Keratinocyte (primary cell): Measurements from ENCODE around the gene KIAA1191. TPM values are rescaled to one million over a fixed set of nuclear protein-coding genes. Genes with fewer than 3 reads are reported as not detected.

ENCODE experiments used
- DNase-seq: peaks from one replicate; pipeline ENCODE4 v3.0.0-alpha.2; 2011; ENCODE audit warnings: low read depth, missing footprints, low spot score
- FAIRE-seq: peaks from 2 replicates; lab custom pipeline; 2011; peaks lifted over from hg19 to GRCh38; lab: Jason Lieb, UNC
- H2AFZ ChIP-seq: 2 replicates; pipeline ENCODE4 v1.6.0; 2012; ENCODE audit warnings: low read length, control low read depth, inconsistent platforms; ENCODE audit not compliant: control insufficient read depth
- H3K27ac ChIP-seq: 2 replicates; pipeline ENCODE4 v1.5.1; 2011; ENCODE audit warnings: low read length; ENCODE audit not compliant: control insufficient read depth, insufficient read depth
- H3K27me3 ChIP-seq: 3 replicates; pipeline ENCODE4 v1.6.0; 2011; ENCODE audit warnings: low read length; ENCODE audit not compliant: control insufficient read depth, insufficient read depth; ENCODE audit errors: extremely low read depth
- H3K36me3 ChIP-seq, 2 experiments: 2 replicates in 1 of 2; 3 replicates in 1 of 2; pipeline ENCODE4 v1.5.1; 2011; ENCODE audit warnings: low read length in 2 of 2, mild to moderate bottlenecking in 1 of 2; ENCODE audit not compliant: control insufficient read depth in 2 of 2, insufficient read depth in 2 of 2; ENCODE audit errors: extremely low read depth in 1 of 2
- H3K4me1 ChIP-seq: 3 replicates; pipeline ENCODE4 v1.5.1; 2011; ENCODE audit warnings: low read length; ENCODE audit not compliant: control insufficient read depth, insufficient read depth; ENCODE audit errors: extremely low read depth
- H3K4me2 ChIP-seq: 3 replicates; pipeline ENCODE4 v1.6.0; 2011; ENCODE audit warnings: low read depth, low read length; ENCODE audit not compliant: control insufficient read depth, insufficient read depth; ENCODE audit errors: extremely low read depth
- H3K4me3 ChIP-seq, 3 experiments: fragments of 200-600 bp in 1 of 3; sonication (generic) in 1 of 3; 2 replicates in 2 of 3; 3 replicates in 1 of 3; pipeline ENCODE4 v1.5.1; 2011 to 2016; ENCODE audit warnings: low read length in 3 of 3, mild to moderate bottlenecking in 3 of 3, control low read depth in 2 of 3, inconsistent platforms in 1 of 3, low read depth in 1 of 3, mixed read lengths in 1 of 3, mixed run types in 1 of 3, moderate library complexity in 1 of 3; ENCODE audit not compliant: control insufficient read depth in 2 of 3, insufficient read depth in 2 of 3; ENCODE audit errors: extremely low read depth in 1 of 3
- H3K79me2 ChIP-seq: 2 replicates; pipeline ENCODE4 v1.6.0; 2012; ENCODE audit warnings: low read length; ENCODE audit not compliant: control insufficient read depth, insufficient read depth
- H3K9ac ChIP-seq: 3 replicates; pipeline ENCODE4 v1.6.0; 2011; ENCODE audit warnings: low read length; ENCODE audit not compliant: control insufficient read depth, insufficient read depth; ENCODE audit errors: extremely low read depth
- H3K9me1 ChIP-seq: 3 replicates; pipeline ENCODE4 v1.6.0; 2011; ENCODE audit warnings: low read length; ENCODE audit not compliant: control insufficient read depth, insufficient read depth; ENCODE audit errors: extremely low read depth
- H3K9me3 ChIP-seq: 2 replicates; pipeline ENCODE4 v1.5.1; 2012; ENCODE audit warnings: low read depth, low read length; ENCODE audit not compliant: control insufficient read depth
- H4K20me1 ChIP-seq: 3 replicates; pipeline ENCODE4 v1.6.0; 2011; ENCODE audit warnings: low read length; ENCODE audit not compliant: control insufficient read depth, insufficient read depth; ENCODE audit errors: extremely low read depth
- CTCF ChIP-seq, 3 experiments: IDR thresholded peaks in 1 of 3; conservative IDR thresholded peaks in 1 of 3; optimal IDR thresholded peaks in 1 of 3; 2 replicates in 2 of 3; 3 replicates in 1 of 3; pipeline versions ENCODE3 to v1.5.1; 2011; ENCODE audit warnings: low read length in 3 of 3, mild to moderate bottlenecking in 3 of 3, moderate library complexity in 2 of 3, control low read depth in 1 of 3, inconsistent platforms in 1 of 3; ENCODE audit not compliant: insufficient read depth in 2 of 3; ENCODE audit errors: extremely low read depth in 1 of 3
- EZH2 ChIP-seq: IDR thresholded peaks from one replicate; pipeline ENCODE4 v1.6.1; 2012; ENCODE audit warnings: inconsistent platforms, mild to moderate bottlenecking, low read length, moderate library complexity
- dilution Hi-C: fragments of 300-500 bp; cut with MboI; formaldehyde crosslinking; loops from one replicate; pipeline ENCODE4 v1.7.0; 2020; ENCODE audit warnings: low sequenced_read_pairs; ENCODE audit not compliant: extremely low pct_ligation_motif_present
- polyA plus RNA-seq, 5 experiments: library from polyadenylated mRNA; depleted of rRNA in 3 of 5; stranded (reverse) in 3 of 5; stranded (forward) in 1 of 5; unstranded in 1 of 5; fragments of >200 nt; gene quantifications; 1 replicate in 1 of 5; 2 replicates in 3 of 5; 3 replicates in 1 of 5; pipeline versions ENCODE4 v1.2.1 to v1.2.3, GENCODE V29; 2011 to 2012; ENCODE audit warnings: missing spikeins in 2 of 5, low read depth in 1 of 5, low replicate concordance in 1 of 5

The KIAA1191 gene
- polyA plus RNA-seq, 1 donor (not counting 4 experiments of a cell fraction or from before 2014, with no cell fraction given): 100 TPM

- Histone ChIP-seq H4K20me1 (no peaks in the 10 kb centered on the region), H3K4me3 (no peak overlapping the region), H3K9me1 (no peaks in the 10 kb centered on the region), H3K36me3 (peaks cover 0 to 6% of the 10 kb centered on the region in 2 experiments), H3K27me3 (no peaks in the 10 kb centered on the region), H3K9me3 (no peaks in the 10 kb centered on the region), H3K4me1 (no peaks in the 10 kb centered on the region), H3K9ac (no peak overlapping the region), H3K4me2 (no peak overlapping the region), H3K27ac (no peak overlapping the region), H2AFZ (no peak overlapping the region), H3K79me2 (no peaks in the 10 kb centered on the region)
- TF ChIP-seq EZH2: no peak
- TF ChIP-seq CTCF (optimal IDR thresholded peaks at IDR 0.05 in 1 of 3, IDR thresholded peaks at IDR 0.05 in 1 of 3, conservative IDR thresholded peaks at IDR 0.05 in 1 of 3; ENCODE audit: extremely low read depth in 1 of 3, insufficient read depth in 2 of 3, low read length in 3 of 3): no peak
- FAIRE-seq (no peak), DNase-seq (no peak)
- dilution Hi-C loops: no loop called here
Measured at GRCh38 chr5:176371621-176372539, 10.3 kb upstream of the KIAA1191 start.

DNA sequence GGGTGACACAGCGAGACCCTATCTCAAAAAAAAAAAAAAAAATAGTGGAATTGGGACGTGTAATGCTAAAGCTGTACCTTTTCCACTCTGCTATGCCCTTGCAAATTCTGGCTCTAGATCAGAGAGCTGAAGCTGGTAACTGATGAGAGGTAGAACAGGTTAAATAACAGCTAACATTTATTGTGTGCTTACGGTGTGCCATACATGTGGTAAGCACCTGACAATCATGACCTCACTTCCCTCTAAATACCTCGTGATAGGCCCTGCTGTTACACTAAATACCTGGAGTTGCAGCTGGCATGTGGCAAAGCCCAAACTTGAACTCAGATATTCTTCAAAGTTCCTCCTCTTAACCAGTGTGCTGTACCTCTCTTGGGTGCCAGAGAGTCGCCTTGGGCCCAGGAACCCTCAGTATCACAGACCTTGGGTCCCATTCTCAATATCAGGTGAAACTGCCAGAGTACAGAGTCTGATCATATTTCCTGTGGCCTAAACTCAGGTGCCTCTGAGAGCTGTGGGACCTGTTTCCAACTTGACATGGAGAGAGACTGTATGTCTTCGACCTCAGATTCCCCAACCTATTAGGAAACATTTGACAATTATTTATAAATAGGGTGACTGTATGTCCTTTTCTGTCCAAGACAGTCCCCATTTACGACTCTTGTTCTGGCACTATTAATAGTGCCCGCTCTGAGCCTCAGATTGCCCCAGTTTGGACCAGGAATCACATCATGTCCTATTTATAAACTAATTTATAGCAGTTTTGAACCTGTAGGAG is 8.6 kb upstream of the KIAA1191 start:
- Histone ChIP-seq H3K27me3 (no peaks in the 10 kb centered on the region), H3K9me3 (no peaks in the 10 kb centered on the region), H2AFZ (no peak overlapping the region), H3K9me1 (no peaks in the 10 kb centered on the region), H4K20me1 (no peaks in the 10 kb centered on the region), H3K4me2 (no peak overlapping the region), H3K79me2 (no peaks in the 10 kb centered on the region), H3K4me3 (no peak overlapping the region), H3K9ac (no peak overlapping the region), H3K27ac (no peak overlapping the region), H3K36me3 (peaks cover 0 to 6% of the 10 kb centered on the region in 2 experiments), H3K4me1 (peaks cover 3% of the 10 kb centered on the region)
- FAIRE-seq (no peak), DNase-seq (no peak)
- no peak for TF ChIP-seq EZH2
- TF ChIP-seq CTCF (optimal IDR thresholded peaks at IDR 0.05 in 1 of 3, IDR thresholded peaks at IDR 0.05 in 1 of 3, conservative IDR thresholded peaks at IDR 0.05 in 1 of 3; ENCODE audit: extremely low read depth in 1 of 3, insufficient read depth in 2 of 3, low read length in 3 of 3): no peak
- dilution Hi-C loops: no loop called here
